Measurements from ENCODE around the gene MIS18A.

Gene MIS18A

DNA sequence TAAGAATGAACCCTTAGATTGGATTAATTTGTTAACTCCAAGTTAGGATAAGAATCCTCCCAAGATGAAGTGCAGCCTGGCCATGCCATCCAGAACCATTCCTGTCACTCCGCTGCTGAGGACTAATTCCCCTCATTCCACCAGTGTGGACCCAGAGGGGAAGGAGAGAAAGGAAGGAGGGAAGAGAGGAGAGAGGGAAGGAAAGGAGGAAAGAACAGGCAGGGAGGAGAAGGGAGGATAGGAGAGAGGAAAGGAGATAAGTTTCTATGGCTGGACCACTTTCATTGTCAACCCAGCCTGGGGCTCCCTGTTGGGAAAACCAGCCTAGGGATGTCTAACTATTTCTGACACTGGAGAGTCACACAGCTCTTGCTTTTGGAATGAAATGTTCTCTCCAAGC is 24.5 kb upstream of the MIS18A start:
- TF ChIP-seq EZH2phosphoT487 (IDR thresholded peaks at IDR 0.05; ENCODE audit: low read length), result no peak
- TF ChIP-seq EZH2 (optimal IDR thresholded peaks at IDR 0.05; ENCODE audit: low read depth, low read length), result no peak
- TF ChIP-seq CTCF (IDR thresholded peaks at IDR 0.05; ENCODE audit: low read length), result no peak
- no peaks in the 10 kb centered on the region for H3K9me2 ChIP-seq (replicated peaks; ENCODE audit: insufficient read depth, low read length)
- H3K9ac ChIP-seq (ENCODE audit: low read length), result no peak overlapping the region
- no peak for DNase-seq
- no peak overlapping the region for H3K4me3 ChIP-seq (ENCODE audit: low read length)
- H3K27me3 ChIP-seq (replicated peaks; ENCODE audit: insufficient read depth, low read length), result no peaks in the 10 kb centered on the region
- no peaks in the 10 kb centered on the region for H3K9me3 ChIP-seq (replicated peaks; ENCODE audit: insufficient read depth, low read length)
- H4K20me1 ChIP-seq (ENCODE audit: insufficient read depth, low read length), result no peaks in the 10 kb centered on the region
- H3F3A ChIP-seq (ENCODE audit: insufficient read depth, low read length), result no peaks in the 10 kb centered on the region
- H3K4me1 ChIP-seq (ENCODE audit: low read length), result no peaks in the 10 kb centered on the region
- H2AFZ ChIP-seq (ENCODE audit: low read length), result no peak overlapping the region
- no peak overlapping the region for H3K4me2 ChIP-seq (ENCODE audit: low read depth, low read length)
- H3K79me2 ChIP-seq (ENCODE audit: low read length), result no peaks in the 10 kb centered on the region
- no peak overlapping the region for H3K27ac ChIP-seq (ENCODE audit: low read length)
- H3K36me3 ChIP-seq (replicated peaks; ENCODE audit: insufficient read depth, low read length), result no peaks in the 10 kb centered on the region

- TF ChIP-seq EZH2 (optimal IDR thresholded peaks at IDR 0.05; ENCODE audit: low read depth, low read length), result no peak
- no peak for TF ChIP-seq EZH2phosphoT487 (IDR thresholded peaks at IDR 0.05; ENCODE audit: low read length)
- TF ChIP-seq CTCF (IDR thresholded peaks at IDR 0.05; ENCODE audit: low read length), result no peak
- H3K9ac ChIP-seq (ENCODE audit: low read length), result no peak overlapping the region
Measured at GRCh38 chr21:32302560-32302959, 23.7 kb upstream of the MIS18A start.

GRCh38 chr21:32301596-32301995 is 22.7 kb upstream of the MIS18A start:
- Histone ChIP-seq H2AFZ (ENCODE audit: low read length) (no peak overlapping the region), H3K79me2 (ENCODE audit: low read length) (no peaks in the 10 kb centered on the region), H3K9me3 (replicated peaks; ENCODE audit: insufficient read depth, low read length) (no peaks in the 10 kb centered on the region), H3K4me1 (ENCODE audit: low read length) (no peaks in the 10 kb centered on the region), H3K4me3 (ENCODE audit: low read length) (no peak overlapping the region), H3K27ac (ENCODE audit: low read length) (no peak overlapping the region), H4K20me1 (ENCODE audit: insufficient read depth, low read length) (no peaks in the 10 kb centered on the region), H3F3A (ENCODE audit: insufficient read depth, low read length) (no peaks in the 10 kb centered on the region), H3K9ac (ENCODE audit: low read length) (no peak overlapping the region), H3K4me2 (ENCODE audit: low read depth, low read length) (no peak overlapping the region), H3K9me2 (replicated peaks; ENCODE audit: insufficient read depth, low read length) (no peaks in the 10 kb centered on the region), H3K36me3 (replicated peaks; ENCODE audit: insufficient read depth, low read length) (no peaks in the 10 kb centered on the region), H3K27me3 (replicated peaks; ENCODE audit: insufficient read depth, low read length) (no peaks in the 10 kb centered on the region)
- no peak for TF ChIP-seq EZH2phosphoT487 (IDR thresholded peaks at IDR 0.05; ENCODE audit: low read length)
- no peak for TF ChIP-seq EZH2 (optimal IDR thresholded peaks at IDR 0.05; ENCODE audit: low read depth, low read length)
- no peak for TF ChIP-seq CTCF (IDR thresholded peaks at IDR 0.05; ENCODE audit: low read length)
- no peak for DNase-seq

More at GRCh38 chr21:32302560-32302959, 23.7 kb upstream of the MIS18A start:
- no peaks in the 10 kb centered on the region for H3K4me1 ChIP-seq (ENCODE audit: low read length)
- H3F3A ChIP-seq (ENCODE audit: insufficient read depth, low read length), result no peaks in the 10 kb centered on the region
- no peak overlapping the region for H2AFZ ChIP-seq (ENCODE audit: low read length)
- H4K20me1 ChIP-seq (ENCODE audit: insufficient read depth, low read length), result no peaks in the 10 kb centered on the region
- H3K27ac ChIP-seq (ENCODE audit: low read length), result no peak overlapping the region
- H3K4me3 ChIP-seq (ENCODE audit: low read length), result no peak overlapping the region
- no peak overlapping the region for H3K4me2 ChIP-seq (ENCODE audit: low read depth, low read length)
- no peaks in the 10 kb centered on the region for H3K27me3 ChIP-seq (replicated peaks; ENCODE audit: insufficient read depth, low read length)
- no peaks in the 10 kb centered on the region for H3K9me2 ChIP-seq (replicated peaks; ENCODE audit: insufficient read depth, low read length)
- no peaks in the 10 kb centered on the region for H3K36me3 ChIP-seq (replicated peaks; ENCODE audit: insufficient read depth, low read length)
- no peak for DNase-seq
- no peaks in the 10 kb centered on the region for H3K79me2 ChIP-seq (ENCODE audit: low read length)
- no peaks in the 10 kb centered on the region for H3K9me3 ChIP-seq (replicated peaks; ENCODE audit: insufficient read depth, low read length)

Measured in MM.1S (cell line).